Medulla oblongata (tissue), 1 donor: Measurements from ENCODE around the gene CD276.

Experiments
- DNase-seq: peaks from one replicate; pipeline ENCODE4 v3.0.0-alpha.2; 2015; ENCODE audit errors: extremely low spot score

Gene CD276

GRCh38 chr15:73747847-73748590 lies 63.8 kb downstream of the CD276 start:
- no peak for DNase-seq

GRCh38 chr15:73748730-73749129 lies 64.5 kb downstream of the CD276 start:
- peak; percentile 17 for DNase-seq

GRCh38 chr15:73749533-73749932 lies 65.3 kb downstream of the CD276 start:
- no peak for DNase-seq

- no peak for DNase-seq
Measured at GRCh38 chr15:73749971-73750370, 65.8 kb downstream of the CD276 start.

- no peak for DNase-seq
Measured at GRCh38 chr15:73750438-73750837, 66.3 kb downstream of the CD276 start.

- no peak for DNase-seq
Measured at GRCh38 chr15:73750951-73751350, 66.8 kb downstream of the CD276 start.

GRCh38 chr15:73751511-73751898 lies 67.3 kb downstream of the CD276 start:
- no peak for DNase-seq

GRCh38 chr15:73751899-73752805 lies 68.0 kb downstream of the CD276 start:
- DNase-seq, result no peak

GRCh38 chr15:73752806-73753193 lies 68.6 kb downstream of the CD276 start:
- no peak for DNase-seq

- peak; percentile 49 for DNase-seq
Measured at GRCh38 chr15:73753250-73754130, 69.3 kb downstream of the CD276 start, which contains the start of gene INSYN1. TSS of gene INSYN1 (minus strand) at chr15:73753351. CDS start at chr15:73751130, 2,221 bp downstream.

GRCh38 chr15:73754461-73754860 lies 70.3 kb downstream of the CD276 start:
- DNase-seq, result no peak

GRCh38 chr15:73755481-73755880 lies 71.3 kb downstream of the CD276 start:
- DNase-seq, result no peak

GRCh38 chr15:73755946-73756345 lies 71.8 kb downstream of the CD276 start:
- DNase-seq, result no peak

GRCh38 chr15:73756390-73756789 lies 72.2 kb downstream of the CD276 start:
- DNase-seq, result no peak

GRCh38 chr15:73756947-73757513 lies 72.8 kb downstream of the CD276 start:
- no peak for DNase-seq

GRCh38 chr15:73757571-73757970 lies 73.4 kb downstream of the CD276 start:
- no peak for DNase-seq

GRCh38 chr15:73758461-73758860 lies 74.3 kb downstream of the CD276 start:
- DNase-seq, result no peak

GRCh38 chr15:73760330-73761329 lies 76.4 kb downstream of the CD276 start:
- DNase-seq, result no peak

GRCh38 chr15:73763931-73764330 lies 79.7 kb downstream of the CD276 start:
- DNase-seq, result peak; percentile 61
